Coronary artery (tissue), 2 donors: ENCODE results near the gene SLC26A9.

Source experiments
- DNase-seq: peaks from one replicate; pipeline ENCODE4 v3.0.0-alpha.2; 2017; ENCODE audit warnings: low spot score
- H3K27ac ChIP-seq, 2 donors: fragments of 200-600 bp; sonication (generic); one replicate each; pipeline ENCODE4 v1.5.1; 2016 to 2019
- H3K4me3 ChIP-seq: fragments of 200-600 bp; sonication (generic); 2 replicates; pipeline ENCODE4 v1.5.1; 2016; ENCODE audit warnings: mild to moderate bottlenecking, moderate library complexity
- TF ChIP-seq, protein P1 (sequence below): fragments of 200-600 bp; sonication (generic); IDR thresholded peaks from one replicate; pipeline ENCODE4 v1.5.1; 2019; ENCODE audit warnings: antibody characterized with exemption

SLC26A9 gene

DNA sequence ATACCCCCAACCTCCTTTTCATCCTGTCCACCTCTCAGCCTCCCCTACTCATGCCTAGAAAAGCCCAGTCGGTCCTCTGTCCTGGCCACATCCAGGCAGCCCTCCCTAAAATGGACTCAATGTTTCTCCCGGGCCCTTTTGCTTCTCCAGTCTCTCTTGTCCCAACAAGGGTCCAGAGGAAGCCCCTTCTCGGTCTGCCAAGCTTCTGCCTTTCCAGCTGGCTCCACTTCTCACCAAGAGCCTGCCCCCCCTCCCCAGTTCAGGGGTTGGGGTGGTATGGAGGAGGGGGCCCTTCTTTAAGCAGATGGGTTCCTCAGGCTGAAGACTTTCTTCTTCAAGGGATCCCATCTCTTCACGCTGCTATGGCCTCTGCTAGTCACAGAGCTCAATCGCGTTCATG is 36.0 kb upstream of the SLC26A9 start:
- TF ChIP-seq, protein P1, sequence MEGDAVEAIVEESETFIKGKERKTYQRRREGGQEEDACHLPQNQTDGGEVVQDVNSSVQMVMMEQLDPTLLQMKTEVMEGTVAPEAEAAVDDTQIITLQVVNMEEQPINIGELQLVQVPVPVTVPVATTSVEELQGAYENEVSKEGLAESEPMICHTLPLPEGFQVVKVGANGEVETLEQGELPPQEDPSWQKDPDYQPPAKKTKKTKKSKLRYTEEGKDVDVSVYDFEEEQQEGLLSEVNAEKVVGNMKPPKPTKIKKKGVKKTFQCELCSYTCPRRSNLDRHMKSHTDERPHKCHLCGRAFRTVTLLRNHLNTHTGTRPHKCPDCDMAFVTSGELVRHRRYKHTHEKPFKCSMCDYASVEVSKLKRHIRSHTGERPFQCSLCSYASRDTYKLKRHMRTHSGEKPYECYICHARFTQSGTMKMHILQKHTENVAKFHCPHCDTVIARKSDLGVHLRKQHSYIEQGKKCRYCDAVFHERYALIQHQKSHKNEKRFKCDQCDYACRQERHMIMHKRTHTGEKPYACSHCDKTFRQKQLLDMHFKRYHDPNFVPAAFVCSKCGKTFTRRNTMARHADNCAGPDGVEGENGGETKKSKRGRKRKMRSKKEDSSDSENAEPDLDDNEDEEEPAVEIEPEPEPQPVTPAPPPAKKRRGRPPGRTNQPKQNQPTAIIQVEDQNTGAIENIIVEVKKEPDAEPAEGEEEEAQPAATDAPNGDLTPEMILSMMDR, result no peak
- Histone ChIP-seq H3K27ac (no peak overlapping the region), H3K4me3 (no peak overlapping the region)
- no peak for DNase-seq

DNA sequence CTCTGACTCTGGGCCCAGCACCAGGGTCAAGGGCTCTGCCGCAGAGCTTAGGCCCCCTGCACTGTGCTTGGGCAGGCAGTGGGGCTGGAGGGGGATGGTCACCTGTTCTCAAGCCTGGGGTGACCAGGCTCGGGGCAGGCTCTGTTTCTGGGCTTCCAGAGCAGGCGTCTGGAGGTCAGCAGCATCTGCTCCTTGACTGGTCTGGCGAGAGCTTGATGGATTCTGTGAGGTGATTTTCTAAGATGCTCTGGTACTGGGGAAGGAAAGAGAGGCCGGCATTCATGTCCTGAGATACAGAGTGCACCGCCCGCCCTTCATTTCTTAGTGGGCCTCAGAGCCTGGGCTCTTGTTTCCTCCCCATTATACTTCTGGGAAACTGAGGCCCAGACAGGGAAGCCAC is 35.4 kb upstream of the SLC26A9 start:
- Histone ChIP-seq H3K4me3 (no peak overlapping the region), H3K27ac (no peak overlapping the region)
- TF ChIP-seq, protein P1, result no peak
- DNase-seq, result no peak

DNA sequence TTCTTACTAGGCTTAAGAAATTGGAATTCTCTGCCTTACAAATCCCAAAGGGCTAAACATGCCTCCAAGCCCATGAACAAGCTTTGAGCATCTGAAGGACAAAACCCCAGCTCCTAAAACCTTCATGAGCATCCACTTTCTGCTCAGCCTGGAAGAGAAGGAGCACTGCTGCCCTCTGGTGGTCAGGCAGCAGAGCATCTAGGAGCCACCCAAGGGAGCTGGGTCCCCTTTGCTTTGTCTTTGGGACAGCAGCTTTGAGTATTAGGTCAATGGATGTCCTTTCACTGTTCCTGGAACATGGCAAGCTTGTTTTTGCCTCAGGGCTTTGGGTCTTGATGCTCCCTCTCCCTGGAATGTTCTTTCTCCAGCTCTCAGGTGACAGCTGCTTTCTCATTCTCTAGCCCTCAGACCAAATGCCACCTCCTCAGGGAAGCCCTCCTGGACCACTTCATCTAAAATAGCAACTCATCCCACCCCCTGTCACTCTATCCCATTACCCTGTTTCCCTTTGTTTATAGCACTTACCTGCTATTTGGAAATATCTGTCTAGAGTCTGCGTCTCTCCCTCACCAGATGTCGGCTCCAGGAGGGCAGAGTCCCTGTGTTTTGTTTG is 34.3 kb upstream of the SLC26A9 start:
- Histone ChIP-seq H3K4me3 (no peak overlapping the region), H3K27ac (no peak overlapping the region)
- DNase-seq, result no peak
- TF ChIP-seq, protein P1, result peak; percentile 93

DNA sequence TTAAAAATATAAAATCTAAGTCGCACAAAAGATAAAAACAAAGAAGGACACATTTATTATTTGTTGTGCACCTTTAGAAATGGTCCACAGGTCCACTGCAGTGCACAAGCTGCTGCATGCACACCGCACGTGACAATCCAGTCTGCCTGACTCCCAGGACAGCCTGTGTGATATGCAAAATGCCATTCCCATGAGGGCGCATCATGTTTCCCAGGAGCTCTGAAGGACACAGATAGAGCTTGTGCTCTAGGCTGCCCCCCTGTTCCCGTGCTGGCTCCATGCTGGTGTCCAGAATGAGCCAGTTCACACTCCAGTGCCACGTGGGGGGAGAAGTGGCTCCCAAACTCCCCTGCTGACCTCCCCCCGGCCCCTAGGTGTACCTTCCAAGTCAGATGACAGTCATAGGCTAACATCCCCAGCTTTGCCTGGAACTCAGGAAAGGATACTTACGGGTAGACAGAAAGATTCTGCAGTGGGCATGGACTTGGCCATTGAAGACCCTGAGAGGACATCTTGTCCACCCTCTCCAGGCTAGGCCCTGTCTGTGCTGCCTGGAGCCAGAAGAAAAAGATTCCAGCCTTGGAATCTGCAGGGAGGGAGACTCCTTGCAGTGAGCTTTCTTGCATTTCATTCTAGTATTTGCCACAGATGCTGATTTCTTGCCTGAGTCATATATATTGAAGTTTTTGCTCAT is 33.6 kb upstream of the SLC26A9 start:
- no peak overlapping the region for H3K4me3 ChIP-seq
- H3K27ac ChIP-seq, result no peak overlapping the region
- DNase-seq, result no peak

DNA sequence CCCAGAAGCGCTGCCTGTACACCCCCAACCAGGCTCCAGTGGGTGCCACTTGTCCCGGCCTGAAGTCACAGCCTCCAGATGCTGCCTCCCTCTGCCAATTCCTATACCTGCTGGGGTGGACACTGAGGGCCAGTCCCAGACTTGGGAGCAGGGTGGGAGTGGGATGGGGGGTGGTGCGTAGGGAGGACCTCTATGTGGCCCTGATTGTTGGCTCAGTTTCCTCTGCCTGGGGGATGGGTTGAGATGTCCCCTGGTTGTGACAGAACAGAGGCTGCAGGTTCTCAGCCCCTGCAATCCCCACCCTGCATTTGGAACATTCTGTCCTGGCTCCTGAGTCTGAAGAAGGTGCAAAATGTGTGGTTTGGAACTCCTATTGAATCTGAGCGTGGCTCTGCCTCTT is 32.8 kb upstream of the SLC26A9 start:
- TF ChIP-seq, protein P1, result no peak
- DNase-seq, result no peak
- H3K27ac ChIP-seq, result no peak overlapping the region
- H3K4me3 ChIP-seq, result no peak overlapping the region

More for the DNA sequence above, 33.6 kb upstream of the SLC26A9 start:
- TF ChIP-seq, protein P1, result no peak

DNA sequence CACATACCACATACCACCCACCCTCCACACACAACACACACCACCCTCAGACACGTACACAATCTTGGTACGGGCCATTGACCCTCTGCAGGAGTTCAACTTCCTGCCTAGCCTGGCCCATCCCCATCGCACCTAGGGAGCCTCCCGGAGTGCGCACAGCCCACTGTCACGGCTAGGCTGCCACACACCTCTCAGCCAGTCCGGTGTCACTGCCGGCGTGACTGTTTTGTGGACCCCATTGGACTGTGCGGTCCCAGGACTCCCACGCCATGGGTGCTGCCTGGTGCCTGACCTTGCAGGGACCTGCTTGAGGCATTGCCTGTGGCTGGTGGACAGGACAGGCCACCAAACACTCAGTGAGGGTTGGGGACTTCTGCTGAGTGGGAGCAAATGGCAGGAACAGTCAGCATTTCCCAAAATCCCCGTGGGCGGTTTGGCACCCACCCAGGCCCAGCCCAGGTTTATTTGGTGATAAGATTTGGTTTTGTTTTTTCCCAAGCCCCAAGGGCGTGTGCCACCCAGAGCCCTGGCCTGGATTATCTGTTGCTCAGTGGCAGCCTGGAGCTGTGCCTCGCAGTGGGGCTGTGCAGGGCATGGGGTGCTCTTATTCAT is 32.2 kb upstream of the SLC26A9 start:
- Histone ChIP-seq H3K4me3 (no peak overlapping the region), H3K27ac (no peak overlapping the region)
- no peak for DNase-seq
- TF ChIP-seq, protein P1, result no peak

DNA sequence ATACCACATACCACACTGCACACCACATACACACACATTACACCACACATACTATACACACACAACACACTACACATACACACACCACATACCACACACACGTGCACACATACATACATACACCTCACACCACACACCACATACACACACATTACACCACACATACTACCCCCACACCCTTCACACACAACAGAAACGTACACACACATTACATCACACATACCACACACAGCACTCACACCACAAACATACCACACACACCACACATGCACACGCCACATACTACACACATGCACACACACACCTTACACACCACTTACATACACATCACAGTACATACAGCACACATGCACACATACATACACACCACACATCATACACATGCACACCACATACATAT is 31.5 kb upstream of the SLC26A9 start:
- TF ChIP-seq, protein P1, result no peak
- Histone ChIP-seq H3K27ac (no peak overlapping the region), H3K4me3 (no peak overlapping the region)
- no peak for DNase-seq
